ENCODE measurements around the gene FRMPD4. TPM values are rescaled to one million over a fixed set of nuclear protein-coding genes. Genes with fewer than 3 reads are reported as not detected.
A peak's percentile ranks its signal among the peaks of the same experiment; 100 is the strongest.

Gene FRMPD4
- total RNA-seq, 1 experiment from 2014 or later: 1.4 TPM

GRCh38 chrX:12372111-12372510 lies 233.8 kb downstream of the FRMPD4 start:
- DNase-seq (ENCODE audit: low spot score): no peak
- POLR2A ChIA-PET: no interaction called here
- CTCF ChIA-PET: no interaction called here
- TF ChIP-seq ATF3 (CRISPR knock-in tag; conservative IDR thresholded peaks at IDR 0.05): no peak
- TF ChIP-seq JAZF1 (CRISPR knock-in tag; IDR thresholded peaks at IDR 0.05): no peak
- no peak for TF ChIP-seq GRHL2 (CRISPR knock-in tag; IDR thresholded peaks at IDR 0.05; ENCODE audit: insufficient replicate concordance, severe bottlenecking)
- TF ChIP-seq E2F5 (CRISPR knock-in tag; IDR thresholded peaks at IDR 0.05): no peak
- no peak for TF ChIP-seq CBFB (CRISPR knock-in tag; IDR thresholded peaks at IDR 0.05; ENCODE audit: low read depth)
- no peak for TF ChIP-seq TEAD4 (CRISPR knock-in tag; IDR thresholded peaks at IDR 0.05)
- no peak for TF ChIP-seq GTF2I (CRISPR knock-in tag; conservative IDR thresholded peaks at IDR 0.05)
- no peak for TF ChIP-seq TEAD1 (CRISPR knock-in tag; IDR thresholded peaks at IDR 0.05)
- no peak for TF ChIP-seq JUN (CRISPR knock-in tag; IDR thresholded peaks at IDR 0.05)
- TF ChIP-seq SMAD3 (CRISPR knock-in tag; IDR thresholded peaks at IDR 0.05; ENCODE audit: borderline replicate concordance): no peak
- TF ChIP-seq NR1H2 (CRISPR knock-in tag; IDR thresholded peaks at IDR 0.05): no peak
- no peak for TF ChIP-seq TP53 (CRISPR knock-in tag; IDR thresholded peaks at IDR 0.05)
- no peak for TF ChIP-seq USF1 (CRISPR knock-in tag; IDR thresholded peaks at IDR 0.05)
- no peak for TF ChIP-seq ARID4B (CRISPR knock-in tag; IDR thresholded peaks at IDR 0.05; ENCODE audit: borderline replicate concordance)
- ATAC-seq: peak; percentile 57; the same call in 1 of the 2 replicates
- Mint-ChIP-seq H3K36me3 (no peaks in the 10 kb centered on the region), H3K4me3 (no peak overlapping the region), H3K27ac (no peak overlapping the region), H3K9me3 (no peaks in the 10 kb centered on the region), H3K4me1 (0 out of 2 replicates have a peak, but pooled peaks cover 3% of the 10 kb centered on the region), H3K27me3 (ENCODE audit: low read depth) (no peaks in the 10 kb centered on the region; the same call in 1 of the 2 replicates)

- ChIA-PET CTCF (no interaction called here), POLR2A (no interaction called here)
- Mint-ChIP-seq H3K4me1 (peaks cover 16% of the 10 kb centered on the region), H3K4me3 (no peak overlapping the region), H3K9me3 (no peaks in the 10 kb centered on the region), H3K27me3 (ENCODE audit: low read depth) (no peaks in the 10 kb centered on the region), H3K36me3 (no peaks in the 10 kb centered on the region), H3K27ac (no peak overlapping the region)
- no peak for ATAC-seq
- no peak for DNase-seq (ENCODE audit: low spot score)
- TF ChIP-seq ATF1 (CRISPR knock-in tag; IDR thresholded peaks at IDR 0.05): no peak
- TF ChIP-seq CBFB (CRISPR knock-in tag; IDR thresholded peaks at IDR 0.05; ENCODE audit: low read depth): no peak
- no peak for TF ChIP-seq SMAD3 (CRISPR knock-in tag; IDR thresholded peaks at IDR 0.05; ENCODE audit: borderline replicate concordance)
- TF ChIP-seq TEAD4 (CRISPR knock-in tag; IDR thresholded peaks at IDR 0.05): no peak
- no peak for TF ChIP-seq RELA (CRISPR knock-in tag; IDR thresholded peaks at IDR 0.05; ENCODE audit: borderline replicate concordance)
- no peak for TF ChIP-seq ZSCAN18 (CRISPR knock-in tag; IDR thresholded peaks at IDR 0.05)
- no peak for TF ChIP-seq ZNF317 (CRISPR knock-in tag; IDR thresholded peaks at IDR 0.05; ENCODE audit: borderline replicate concordance, low read depth)
- TF ChIP-seq CREM (CRISPR knock-in tag; IDR thresholded peaks at IDR 0.05): no peak
- no peak for TF ChIP-seq ELF4 (CRISPR knock-in tag; IDR thresholded peaks at IDR 0.05; ENCODE audit: low read depth)
- TF ChIP-seq CREB1 (CRISPR knock-in tag; IDR thresholded peaks at IDR 0.05): no peak
- no peak for TF ChIP-seq OVOL2 (CRISPR knock-in tag; IDR thresholded peaks at IDR 0.05; ENCODE audit: borderline replicate concordance)
- no peak for TF ChIP-seq ZNF281 (CRISPR knock-in tag; IDR thresholded peaks at IDR 0.05)
Observed at GRCh38 chrX:12374286-12374685, 236.0 kb downstream of the FRMPD4 start.

Data from WTC11 (cell line).